ENCODE measurements around the gene FAM234B.
"Not testable (repeated sequence)": the region's sequence is repeated elsewhere in the genome, so short reads cannot be mapped to it uniquely, and the experiment has no call there.

The FAM234B gene

GRCh38 chr12:13027508-13027907 lies 16.7 kb upstream of the FAM234B start:
- in situ Hi-C loops (cut with MboI; ENCODE audit: low pct_unique_long_range_greater_than_20kb, low sequenced_read_pairs, unreplicated experiment) = no loop called here
- no peak for DNase-seq (ENCODE audit: low spot score)
- no peak for TF ChIP-seq CTCF (IDR thresholded peaks at IDR 0.05; ENCODE audit: extremely low read depth, insufficient read depth, missing control alignments)

DNA sequence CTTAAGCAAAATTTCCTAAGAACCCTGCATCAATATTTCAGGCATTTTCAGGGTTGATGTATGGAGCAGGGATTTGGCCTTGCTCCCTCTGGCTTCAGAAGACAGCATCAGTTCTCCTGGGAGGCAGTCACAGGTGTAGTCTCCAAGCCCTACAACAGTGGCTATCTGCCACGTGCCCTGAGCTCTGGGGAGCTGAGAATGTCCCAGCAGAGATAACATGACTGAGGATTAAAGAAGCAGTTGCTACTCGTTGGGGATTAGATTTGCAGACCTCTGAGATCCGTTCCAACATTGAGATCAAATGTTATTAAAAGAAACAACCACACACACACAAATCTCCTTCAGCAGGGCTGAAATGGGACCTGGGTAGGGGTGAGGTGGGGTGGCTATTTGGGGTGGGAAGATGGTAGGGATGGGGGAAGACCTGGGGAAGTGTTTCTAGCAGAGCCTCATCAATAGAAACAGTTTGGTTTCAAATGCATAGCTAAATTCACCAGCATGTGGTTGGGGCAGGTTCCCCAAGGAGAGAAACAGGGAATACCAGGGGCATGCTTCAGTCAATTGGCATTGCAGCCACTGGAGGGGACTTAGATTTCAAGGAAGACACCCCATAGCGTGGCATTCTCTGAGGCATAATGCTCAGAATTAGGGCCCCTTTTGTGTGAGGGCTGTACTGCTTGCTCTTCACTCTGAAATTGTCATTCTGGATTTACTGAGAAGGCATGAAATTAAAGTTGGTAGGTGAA lies 15.2 kb upstream of the FAM234B start:
- TF ChIP-seq CTCF (IDR thresholded peaks at IDR 0.05; ENCODE audit: extremely low read depth, insufficient read depth, missing control alignments) = no peak
- DNase-seq (ENCODE audit: low spot score) = no peak
- in situ Hi-C loops (cut with MboI; ENCODE audit: low pct_unique_long_range_greater_than_20kb, low sequenced_read_pairs, unreplicated experiment) = no loop called here

GRCh38 chr12:13030541-13031291 lies 13.5 kb upstream of the FAM234B start:
- in situ Hi-C loops (cut with MboI; ENCODE audit: low pct_unique_long_range_greater_than_20kb, low sequenced_read_pairs, unreplicated experiment) = no loop called here
- no peak for DNase-seq (ENCODE audit: low spot score)
- TF ChIP-seq CTCF (IDR thresholded peaks at IDR 0.05; ENCODE audit: extremely low read depth, insufficient read depth, missing control alignments) = no peak

DNA sequence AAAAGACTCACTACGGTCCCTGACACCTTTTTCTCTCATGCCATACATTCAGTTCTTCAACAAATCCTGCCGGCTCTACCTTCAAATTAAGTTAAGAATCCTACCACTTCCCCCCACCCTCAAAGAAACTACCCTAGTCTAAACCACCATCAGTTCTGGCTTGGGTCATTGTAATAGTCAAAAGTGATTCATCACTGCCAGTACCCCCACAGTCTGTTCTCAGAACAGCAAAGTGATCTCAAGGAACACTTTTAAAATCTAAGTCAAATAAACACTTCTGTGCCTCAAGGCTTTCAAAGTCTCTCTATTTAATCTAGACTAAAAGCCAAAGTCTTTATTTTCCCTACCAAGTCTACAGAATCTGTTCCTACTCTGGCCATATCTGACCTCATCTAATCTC lies 12.0 kb upstream of the FAM234B start:
- no peak for DNase-seq (ENCODE audit: low spot score)
- no peak for TF ChIP-seq CTCF (IDR thresholded peaks at IDR 0.05; ENCODE audit: extremely low read depth, insufficient read depth, missing control alignments)
- in situ Hi-C loops (cut with MboI; ENCODE audit: low pct_unique_long_range_greater_than_20kb, low sequenced_read_pairs, unreplicated experiment) = no loop called here

DNA sequence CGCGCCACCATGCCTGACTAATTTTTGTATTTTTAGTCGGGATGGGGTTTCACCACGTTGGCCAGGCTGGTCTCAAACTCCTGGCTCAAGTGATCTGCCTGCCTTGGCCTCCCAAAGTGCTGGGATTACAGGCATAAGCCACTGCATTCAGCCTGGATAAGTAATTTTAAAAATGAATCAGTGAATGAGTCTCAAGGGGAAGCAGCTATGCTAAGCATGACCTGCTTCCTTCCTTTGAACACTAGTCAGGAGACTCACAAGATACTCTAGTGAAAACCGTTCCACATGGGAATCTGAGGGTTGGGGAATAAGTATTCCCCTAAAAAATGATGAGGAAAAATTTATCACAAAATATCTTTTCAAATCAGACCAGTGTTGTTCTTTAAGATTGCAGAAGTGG lies 10.7 kb upstream of the FAM234B start:
- TF ChIP-seq CTCF (IDR thresholded peaks at IDR 0.05; ENCODE audit: extremely low read depth, insufficient read depth, missing control alignments) = no peak
- in situ Hi-C loops (cut with MboI; ENCODE audit: low pct_unique_long_range_greater_than_20kb, low sequenced_read_pairs, unreplicated experiment) = no loop called here
- no peak for DNase-seq (ENCODE audit: low spot score)

GRCh38 chr12:13035335-13035734 lies 8.8 kb upstream of the FAM234B start:
- DNase-seq (ENCODE audit: low spot score); in situ Hi-C loops (cut with MboI; ENCODE audit: low pct_unique_long_range_greater_than_20kb, low sequenced_read_pairs, unreplicated experiment): not testable (repeated sequence)

DNA sequence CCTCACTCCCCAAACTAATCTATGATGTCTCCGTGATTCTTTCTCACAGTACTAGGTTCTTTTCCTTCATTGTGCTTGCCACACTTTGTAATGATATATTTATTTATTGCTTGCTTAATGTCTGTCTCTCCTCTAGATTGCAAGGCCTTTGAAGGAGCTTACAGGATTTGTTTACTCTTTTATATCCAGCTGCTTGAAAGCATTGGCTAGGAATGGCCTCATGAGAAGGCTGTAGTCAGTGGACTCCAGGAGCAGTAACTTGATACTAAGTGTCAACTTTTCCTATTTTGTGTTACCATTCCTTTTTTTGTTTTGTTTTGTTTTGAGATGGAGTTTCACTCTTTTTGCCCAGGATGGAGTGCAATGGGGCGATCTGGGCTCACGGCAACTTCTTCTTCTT lies 7.3 kb upstream of the FAM234B start:
- DNase-seq (ENCODE audit: low spot score) = no peak
- TF ChIP-seq CTCF (IDR thresholded peaks at IDR 0.05; ENCODE audit: extremely low read depth, insufficient read depth, missing control alignments) = no peak
- in situ Hi-C loops (cut with MboI; ENCODE audit: low pct_unique_long_range_greater_than_20kb, low sequenced_read_pairs, unreplicated experiment) = no loop called here

All from GM13977 (cell line).